Trophoblast cell (in vitro differentiated cells and primary cell): Measurements from ENCODE around the gene KIF26A.
A peak's percentile ranks its signal among the peaks of the same experiment; 100 is the strongest.

Experiments used
- DNase-seq, 2 donors: peaks; one replicate each; pipeline ENCODE4 v3.0.0-alpha.2; 2016
- H2AFZ ChIP-seq: 2 replicates; pipeline ENCODE4 v1.6.1; 2013; ENCODE audit warnings: low read length, moderate library complexity, mild to moderate bottlenecking; ENCODE audit not compliant: insufficient read depth, poor library complexity
- H2AK5ac ChIP-seq: 2 replicates; pipeline ENCODE4 v1.6.1; 2013; ENCODE audit warnings: mild to moderate bottlenecking, low read length
- H2BK120ac ChIP-seq: 2 replicates; pipeline ENCODE4 v1.6.1; 2013; ENCODE audit warnings: low read length, mild to moderate bottlenecking, moderate library complexity; ENCODE audit not compliant: insufficient read depth, poor library complexity
- H2BK12ac ChIP-seq: 2 replicates; pipeline ENCODE4 v1.6.1; 2013; ENCODE audit warnings: mild to moderate bottlenecking, low read length, moderate library complexity
- H2BK5ac ChIP-seq: 2 replicates; pipeline ENCODE4 v1.6.1; 2013; ENCODE audit warnings: low read length, low read depth, moderate library complexity, mild to moderate bottlenecking; ENCODE audit not compliant: poor library complexity
- H3K14ac ChIP-seq: 2 replicates; pipeline ENCODE4 v1.6.1; 2013; ENCODE audit warnings: mild to moderate bottlenecking, low read length
- H3K18ac ChIP-seq: 2 replicates; pipeline ENCODE4 v1.6.1; 2013; ENCODE audit warnings: mild to moderate bottlenecking, low read length
- H3K23ac ChIP-seq: 2 replicates; pipeline ENCODE4 v1.6.1; 2013; ENCODE audit warnings: low read length
- H3K27ac ChIP-seq: 2 replicates; pipeline ENCODE4 v1.5.1; 2013; ENCODE audit warnings: low read depth, mild to moderate bottlenecking, inconsistent platforms, low read length, moderate library complexity
- H3K27me3 ChIP-seq: 2 replicates; pipeline ENCODE4 v1.6.1; 2013; ENCODE audit warnings: inconsistent platforms, mild to moderate bottlenecking, low read length, moderate library complexity; ENCODE audit not compliant: insufficient read depth
- H3K36me3 ChIP-seq, 2 experiments: 1 replicate in 1 of 2; 2 replicates in 1 of 2; pipeline ENCODE4 v1.6.1; 2013; ENCODE audit warnings: low read length in 2 of 2, mild to moderate bottlenecking in 2 of 2, moderate library complexity in 1 of 2; ENCODE audit not compliant: insufficient read depth in 2 of 2, control insufficient read depth in 1 of 2
- H3K4ac ChIP-seq: 2 replicates; pipeline ENCODE4 v1.6.1; 2013; ENCODE audit warnings: low read depth, mild to moderate bottlenecking, low read length, moderate library complexity
- H3K4me1 ChIP-seq, 2 experiments: 1 replicate in 1 of 2; 2 replicates in 1 of 2; pipeline ENCODE4 v1.6.1; 2013; ENCODE audit warnings: low read length in 2 of 2, mild to moderate bottlenecking in 2 of 2, moderate library complexity in 1 of 2; ENCODE audit not compliant: insufficient read depth in 2 of 2, control insufficient read depth in 1 of 2
- H3K4me2 ChIP-seq: 2 replicates; pipeline ENCODE4 v1.6.1; 2013; ENCODE audit warnings: inconsistent platforms, mild to moderate bottlenecking, low read length, moderate library complexity
- H3K4me3 ChIP-seq: 2 replicates; pipeline ENCODE4 v1.5.1; 2013; ENCODE audit warnings: mild to moderate bottlenecking, low read depth, low read length, inconsistent platforms
- H3K79me1 ChIP-seq: one replicate; pipeline ENCODE4 v1.6.1; 2013; ENCODE audit warnings: low read length
- H3K79me2 ChIP-seq: 2 replicates; pipeline ENCODE4 v1.6.1; 2013; ENCODE audit warnings: low read length, mild to moderate bottlenecking; ENCODE audit not compliant: control insufficient read depth, insufficient read depth, poor library complexity
- H3K9ac ChIP-seq: 2 replicates; pipeline ENCODE4 v1.6.1; 2013; ENCODE audit warnings: mild to moderate bottlenecking, low read length
- H3K9me3 ChIP-seq: 2 replicates; pipeline ENCODE4 v1.6.1; 2013; ENCODE audit warnings: low read depth, mild to moderate bottlenecking, control low read depth, inconsistent platforms, low read length; ENCODE audit not compliant: insufficient read depth
- H4K12ac ChIP-seq: 2 replicates; pipeline ENCODE4 v1.6.1; 2013; ENCODE audit warnings: low read depth, mild to moderate bottlenecking, low read length, moderate library complexity
- H4K8ac ChIP-seq: 2 replicates; pipeline ENCODE4 v1.6.1; 2013; ENCODE audit warnings: low read depth, mild to moderate bottlenecking, low read length, moderate library complexity
- H4K91ac ChIP-seq: one replicate; pipeline ENCODE4 v1.6.1; 2013; ENCODE audit warnings: low read depth, mild to moderate bottlenecking, low read length, moderate library complexity
- WGBS: extraction: QIAGEN DNeasy Blood & Tissue Kit; methylation state at CpG from one replicate; pipeline ENCODE4 v1.1.7; 2013; ENCODE audit warnings: missing lambda C conversion rate; ENCODE audit not compliant: insufficient read length, insufficient coverage; ENCODE audit errors: extremely low coverage; 5-methylcytosine and 5-hydroxymethylcytosine counted together

KIF26A gene

GRCh38 chr14:104151026-104151381, 12.6 kb downstream of the KIF26A start:
- H4K91ac ChIP-seq = peak overlapping the region; percentile 67
- H2BK120ac ChIP-seq = no peak overlapping the region
- no peak overlapping the region for H3K4me2 ChIP-seq
- no peak overlapping the region for H3K4me3 ChIP-seq
- H3K27ac ChIP-seq = no peak overlapping the region
- H3K27me3 ChIP-seq = no peaks in the 10 kb centered on the region
- no peak overlapping the region for H3K4ac ChIP-seq
- no peak for DNase-seq
- peaks cover 4% of the 10 kb centered on the region for H3K79me2 ChIP-seq
- no peaks in the 10 kb centered on the region for H3K36me3 ChIP-seq
- H3K4me1 ChIP-seq = peaks cover 30 to 36% of the 10 kb centered on the region in 2 experiments
- peak overlapping the region; percentile 37 for H2BK12ac ChIP-seq
- H2AK5ac ChIP-seq = peak overlapping the region; percentile 50
- no peak overlapping the region for H4K12ac ChIP-seq
- H3K14ac ChIP-seq = peak overlapping the region; percentile 10
- H3K18ac ChIP-seq = peak overlapping the region; percentile 8
- H3K23ac ChIP-seq = no peak overlapping the region
- peaks cover 24% of the 10 kb centered on the region for H3K79me1 ChIP-seq
- no peak overlapping the region for H4K8ac ChIP-seq
- H2BK5ac ChIP-seq = peak overlapping the region; percentile 3
- no peaks in the 10 kb centered on the region for H3K9me3 ChIP-seq
- H3K9ac ChIP-seq = no peak overlapping the region
- no CpG with 5 or more reads among the region's 5 CpGs for WGBS
- no peak overlapping the region for H2AFZ ChIP-seq

DNA sequence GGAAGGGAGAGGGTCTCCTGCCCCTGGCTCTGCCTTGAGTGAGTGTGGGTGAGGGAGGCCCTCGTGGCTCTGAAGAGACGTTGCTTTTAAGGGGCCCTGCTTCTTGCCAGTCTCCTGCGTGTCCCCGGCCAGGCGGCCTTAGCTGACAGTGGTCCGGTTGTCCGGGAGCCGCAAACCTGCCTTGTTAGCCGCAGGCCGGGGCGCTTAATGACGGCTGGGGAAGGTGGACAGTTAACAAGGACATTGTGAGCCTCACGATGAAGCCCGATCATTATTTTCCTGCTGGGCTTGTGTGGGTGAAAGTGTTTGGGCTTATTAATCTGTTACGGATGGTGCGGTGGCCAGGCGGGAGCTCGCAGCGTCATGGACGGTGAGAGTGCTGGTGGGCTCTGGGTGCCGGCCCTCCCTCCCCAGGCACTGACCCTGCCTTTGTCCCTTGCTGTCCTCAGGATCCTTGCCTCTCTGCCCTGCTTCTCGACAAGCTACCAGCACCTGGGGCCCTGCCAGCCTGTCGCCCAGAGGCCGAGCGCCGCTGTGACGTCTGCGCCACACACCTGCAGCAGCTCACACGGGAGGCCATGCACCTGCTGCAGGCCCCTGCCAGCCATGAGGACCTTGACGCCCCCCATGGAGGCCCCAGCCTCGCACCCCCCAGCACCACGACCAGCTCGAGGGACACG, 13.3 kb downstream of the KIF26A start:
- H3K9ac ChIP-seq = no peak overlapping the region
- WGBS = no CpG with 5 or more reads among the region's 34 CpGs
- H3K4me1 ChIP-seq = peaks cover 30 to 36% of the 10 kb centered on the region in 2 experiments
- H3K79me2 ChIP-seq = peaks cover 4% of the 10 kb centered on the region
- H3K79me1 ChIP-seq = peaks cover 24% of the 10 kb centered on the region
- no peak overlapping the region for H2AFZ ChIP-seq
- no peak overlapping the region for H4K8ac ChIP-seq
- no peak overlapping the region for H3K27ac ChIP-seq
- no peaks in the 10 kb centered on the region for H3K27me3 ChIP-seq
- no peak overlapping the region for H3K4ac ChIP-seq
- H2BK12ac ChIP-seq = peak overlapping the region; percentile 38
- no peak overlapping the region for H4K12ac ChIP-seq
- no peak overlapping the region for H3K23ac ChIP-seq
- H3K9me3 ChIP-seq = no peaks in the 10 kb centered on the region
- no peak overlapping the region for H3K4me2 ChIP-seq
- no peak overlapping the region for H3K14ac ChIP-seq
- no peak overlapping the region for H2BK120ac ChIP-seq
- DNase-seq = no peak
- H3K36me3 ChIP-seq = no peaks in the 10 kb centered on the region
- H3K18ac ChIP-seq = no peak overlapping the region
- H2BK5ac ChIP-seq = no peak overlapping the region
- H3K4me3 ChIP-seq = no peak overlapping the region
- peak overlapping the region; percentile 7 for H2AK5ac ChIP-seq
- peak overlapping the region; percentile 40 for H4K91ac ChIP-seq

DNA sequence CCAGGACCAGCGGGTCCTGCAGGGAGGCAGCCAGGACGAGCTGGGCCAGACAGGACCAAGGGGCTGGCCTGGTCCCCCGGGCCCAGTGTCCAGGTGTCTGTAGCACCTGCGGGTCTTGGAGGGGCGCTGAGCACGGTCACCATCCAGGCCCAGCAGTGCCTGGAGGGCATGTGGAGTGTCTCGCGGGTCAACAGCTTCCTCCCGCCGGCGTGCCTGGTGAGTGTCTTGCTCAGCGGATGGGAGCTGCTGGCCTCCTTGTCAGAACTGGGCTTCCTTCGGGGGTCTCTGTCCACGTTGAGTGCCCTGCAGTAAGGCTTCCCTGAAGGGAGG, 13.8 kb downstream of the KIF26A start:
- Histone ChIP-seq H3K4me3 (peak overlapping the region; percentile 16), H3K36me3 (no peaks in the 10 kb centered on the region), H3K18ac (no peak overlapping the region), H3K79me2 (peaks cover 4% of the 10 kb centered on the region), H3K4me2 (no peak overlapping the region), H3K23ac (no peak overlapping the region), H4K12ac (no peak overlapping the region), H3K27ac (no peak overlapping the region), H3K79me1 (peaks cover 24% of the 10 kb centered on the region), H3K9ac (no peak overlapping the region), H3K9me3 (no peaks in the 10 kb centered on the region), H2BK5ac (no peak overlapping the region), H3K4me1 (peaks cover 30 to 36% of the 10 kb centered on the region in 2 experiments), H4K8ac (no peak overlapping the region), H2BK12ac (no peak overlapping the region), H2BK120ac (no peak overlapping the region), H4K91ac (no peak overlapping the region), H3K14ac (no peak overlapping the region), H3K27me3 (no peaks in the 10 kb centered on the region), H3K4ac (no peak overlapping the region), H2AFZ (no peak overlapping the region), H2AK5ac (no peak overlapping the region)
- no peak for DNase-seq
- WGBS = no CpG with 5 or more reads among the region's 14 CpGs

DNA sequence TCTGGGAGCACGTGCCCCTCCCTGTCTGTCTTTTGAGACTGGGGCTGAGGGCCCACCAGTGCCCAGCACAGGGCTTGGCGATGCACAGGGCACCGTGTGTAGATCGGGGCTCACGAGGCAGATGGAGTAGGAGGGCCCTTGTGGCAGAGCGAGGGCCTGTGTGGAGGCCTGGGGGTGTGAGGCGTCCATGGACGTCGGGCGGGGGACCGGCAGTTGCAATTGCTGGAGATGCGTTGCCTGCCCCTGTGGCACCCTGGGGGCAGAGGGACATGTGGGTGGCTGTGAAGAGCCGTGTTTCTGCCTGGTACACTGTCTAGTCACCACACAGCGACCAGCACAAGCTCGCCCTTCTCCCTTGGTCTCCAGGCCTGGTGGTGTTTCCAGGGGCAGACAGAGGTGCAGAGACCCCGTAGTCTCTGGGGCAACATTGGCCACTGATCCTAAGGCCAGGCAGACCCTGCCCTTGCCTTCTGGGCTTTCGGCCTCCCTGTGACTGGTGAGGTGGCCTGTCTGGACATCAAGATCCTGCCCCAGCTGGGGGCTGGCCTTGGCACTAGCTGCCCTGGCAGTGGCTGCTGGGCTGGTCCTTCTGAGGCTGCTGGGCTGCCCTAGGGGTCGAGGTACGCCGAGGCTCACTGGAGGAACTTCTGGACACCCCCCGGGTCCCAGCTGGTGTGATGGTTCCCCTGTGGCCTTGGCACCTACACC, 14.5 kb downstream of the KIF26A start:
- no peak overlapping the region for H3K23ac ChIP-seq
- no CpG with 5 or more reads among the region's 21 CpGs for WGBS
- no peak overlapping the region for H3K27ac ChIP-seq
- no peak overlapping the region for H4K91ac ChIP-seq
- H3K9ac ChIP-seq = no peak overlapping the region
- no peak overlapping the region for H2AK5ac ChIP-seq
- H2BK5ac ChIP-seq = no peak overlapping the region
- H2AFZ ChIP-seq = no peak overlapping the region
- H3K4me3 ChIP-seq = no peak overlapping the region
- H3K4ac ChIP-seq = no peak overlapping the region
- H3K18ac ChIP-seq = no peak overlapping the region
- H3K36me3 ChIP-seq = no peaks in the 10 kb centered on the region
- no peak overlapping the region for H3K14ac ChIP-seq
- peaks cover 4% of the 10 kb centered on the region for H3K79me2 ChIP-seq
- no peak overlapping the region for H2BK12ac ChIP-seq
- DNase-seq = no peak
- H4K12ac ChIP-seq = no peak overlapping the region
- H4K8ac ChIP-seq = no peak overlapping the region
- H3K4me1 ChIP-seq = peaks cover 26 to 33% of the 10 kb centered on the region in 2 experiments
- H3K79me1 ChIP-seq = peaks cover 21% of the 10 kb centered on the region
- no peaks in the 10 kb centered on the region for H3K9me3 ChIP-seq
- no peak overlapping the region for H3K4me2 ChIP-seq
- H2BK120ac ChIP-seq = no peak overlapping the region
- no peaks in the 10 kb centered on the region for H3K27me3 ChIP-seq
